PC-3 (cell line): ENCODE results near the gene LRRC45.

ENCODE experiments used
- CTCF ChIP-seq: fragments of 300-600 bp; sonication (generic); conservative IDR thresholded peaks from 2 replicates; pipeline ENCODE4 v1.5.1; 2017; ENCODE audit warnings: antibody characterized with exemption, low read depth, mild to moderate bottlenecking, low read length
- EZH2 ChIP-seq: fragments of 300-600 bp; sonication (generic); IDR thresholded peaks from one replicate; pipeline ENCODE4 v1.6.1; 2017; ENCODE audit warnings: antibody characterized with exemption, mild to moderate bottlenecking, low read length; ENCODE audit not compliant: unreplicated experiment
- EZH2phosphoT487 ChIP-seq: fragments of 300-600 bp; sonication (generic); IDR thresholded peaks from 2 replicates; pipeline ENCODE4 v1.6.1; 2018; ENCODE audit warnings: mild to moderate bottlenecking, antibody characterized with exemption, low read length, borderline replicate concordance

- TF ChIP-seq CTCF, result no peak
- no peak for TF ChIP-seq EZH2
- no peak for TF ChIP-seq EZH2phosphoT487
Observed at GRCh38 chr17:82013772-82014321, 9.3 kb upstream of the LRRC45 start.
